Measurements from ENCODE around the gene NGEF. TPM values are rescaled to one million over a fixed set of nuclear protein-coding genes. Genes with fewer than 3 reads are reported as not detected.

Gene NGEF
- total and polyA plus RNA-seq, 7 donors: 0.13 to 0.51 (median 0.25) TPM; not detected in 1

- DNase-seq (no peak), ATAC-seq (no peak)
- no peak overlapping the region for H3K27ac ChIP-seq
- H3K4me3 ChIP-seq: no peak overlapping the region
- WGBS, 3 donors: 69 to 74% (median 72%) methylated on average over 10 to 11 of the region's 11 CpGs
- H3K9me3 ChIP-seq: no peaks in the 10 kb centered on the region
- H3K27me3 ChIP-seq (ENCODE audit: insufficient read depth in 3 of 3, low read length in 2 of 3): peaks cover 0 to 38% (median 7%) of the 10 kb centered on the region in 3 donors
- H3K4me1 ChIP-seq: no peaks in the 10 kb centered on the region
- H3K36me3 ChIP-seq (ENCODE audit: insufficient read depth in 1 of 2, low read depth in 1 of 2): no peaks in the 10 kb centered on the region
- intact Hi-C loops (cut with DNase I): no loop called here
- no peak for TF ChIP-seq CTCF (IDR thresholded peaks at IDR 0.05)
Observed at GRCh38 chr2:232920055-232920454, 93.0 kb downstream of the NGEF start.

- H3K9me3 ChIP-seq: no peaks in the 10 kb centered on the region
- no peak for ATAC-seq
Observed at GRCh38 chr2:232919141-232919540, 93.9 kb downstream of the NGEF start.

GRCh38 chr2:232913903-232914302, 99.2 kb downstream of the NGEF start:
- no peak for TF ChIP-seq CTCF (IDR thresholded peaks at IDR 0.05)
- Histone ChIP-seq H3K27me3 (ENCODE audit: insufficient read depth in 3 of 3, low read length in 2 of 3) (peaks cover 0 to 7% (median 0%) of the 10 kb centered on the region in 3 donors), H3K9me3 (peaks cover 10% of the 10 kb centered on the region), H3K4me3 (no peak overlapping the region), H3K27ac (no peak overlapping the region), H3K36me3 (ENCODE audit: insufficient read depth in 1 of 2, low read depth in 1 of 2) (no peaks in the 10 kb centered on the region), H3K4me1 (no peaks in the 10 kb centered on the region)
- DNase-seq: no peak
- ATAC-seq: no peak
- 64 to 66% (median 65%) methylated on average over 2 of the region's 2 CpGs for WGBS, 3 donors
- intact Hi-C loops (cut with DNase I): no loop called here

More at GRCh38 chr2:232919141-232919540, 93.9 kb downstream of the NGEF start:
- no peaks in the 10 kb centered on the region for H3K36me3 ChIP-seq (ENCODE audit: insufficient read depth in 1 of 2, low read depth in 1 of 2)
- peaks cover 0 to 29% (median 7%) of the 10 kb centered on the region in 3 donors for H3K27me3 ChIP-seq (ENCODE audit: insufficient read depth in 3 of 3, low read length in 2 of 3)
- no peak overlapping the region for H3K4me3 ChIP-seq
- no peaks in the 10 kb centered on the region for H3K4me1 ChIP-seq
- intact Hi-C loops (cut with DNase I): no loop called here
- no peak for TF ChIP-seq CTCF (IDR thresholded peaks at IDR 0.05)
- DNase-seq: no peak
- 93 to 95% (median 94%) methylated on average over 6 of the region's 6 CpGs for WGBS, 3 donors
- no peak overlapping the region for H3K27ac ChIP-seq

GRCh38 chr2:232911712-232912277, 101.3 kb downstream of the NGEF start:
- H3K4me3 ChIP-seq: no peak overlapping the region

More at GRCh38 chr2:232911712-232912277, 101.3 kb downstream of the NGEF start:
- intact Hi-C loops (cut with DNase I): no loop called here
- H3K27ac ChIP-seq: no peak overlapping the region
- no peaks in the 10 kb centered on the region for H3K36me3 ChIP-seq (ENCODE audit: insufficient read depth in 1 of 2, low read depth in 1 of 2)
- no peak for DNase-seq
- no peak for TF ChIP-seq CTCF (IDR thresholded peaks at IDR 0.05)
- no peak for ATAC-seq
- H3K9me3 ChIP-seq: peaks cover 10% of the 10 kb centered on the region
- H3K4me1 ChIP-seq: no peaks in the 10 kb centered on the region
- WGBS, 3 donors: 31 to 51% (median 32%) methylated on average over 1 of the region's 1 CpG
- H3K27me3 ChIP-seq (ENCODE audit: insufficient read depth in 3 of 3, low read length in 2 of 3): no peaks in the 10 kb centered on the region

All from psoas muscle (tissue), 8 donors.